HepG2 (cell line): Measurements from ENCODE around the gene MACROD2. TPM values are rescaled to one million over a fixed set of nuclear protein-coding genes. Genes with fewer than 3 reads are reported as not detected.

ENCODE experiments used
- CCDC6 ChIP-seq: sonication (generic); formaldehyde crosslinking; IDR thresholded peaks from 2 replicates; pipeline ENCODE4 v1.8.1; 2022; ENCODE audit warnings: mild to moderate bottlenecking, missing genetic modification reagents, moderate library complexity
- HDAC1 ChIP-seq: sonication (generic); formaldehyde crosslinking; IDR thresholded peaks from 2 replicates; pipeline ENCODE4 v1.5.1; 2020; ENCODE audit warnings: mild to moderate bottlenecking, missing genetic modification reagents
- MYPOP ChIP-seq: sonication (generic); formaldehyde crosslinking; IDR thresholded peaks from 2 replicates; pipeline ENCODE4 v1.8.1; 2023; ENCODE audit warnings: mild to moderate bottlenecking, moderate library complexity, missing genetic modification reagents
- NKX3-1 ChIP-seq: sonication (generic); formaldehyde crosslinking; IDR thresholded peaks from 2 replicates; pipeline ENCODE4 v1.5.0; 2020; ENCODE audit warnings: missing genetic modification reagents
- PHB2 ChIP-seq: fragments of 450-650 bp; IDR thresholded peaks from 2 replicates; pipeline ENCODE4 v1.6.1; 2018; ENCODE audit not compliant: partially characterized antibody
- RBFOX2 ChIP-seq: fragments of 200-400 bp; formaldehyde crosslinking; IDR thresholded peaks from 2 replicates; pipeline ENCODE4 v1.6.1; 2017; ENCODE audit warnings: low read depth, mild to moderate bottlenecking, low read length
- RFX5 ChIP-seq: IDR thresholded peaks from 2 replicates; pipeline ENCODE4 v1.6.1; 2011; ENCODE audit warnings: low read depth, low read length, improper control_type of control experiment
- SSRP1 ChIP-seq: IDR thresholded peaks from 2 replicates; pipeline ENCODE4 v1.6.1; 2016; ENCODE audit warnings: control low read depth
- TEAD3 ChIP-seq: optimal IDR thresholded peaks from 2 replicates; pipeline ENCODE3; 2016; ENCODE audit warnings: borderline replicate concordance
- TSC22D2 ChIP-seq: sonication (generic); formaldehyde crosslinking; IDR thresholded peaks from 2 replicates; pipeline ENCODE4 v1.5.1; 2020; ENCODE audit warnings: missing genetic modification reagents, mild to moderate bottlenecking, borderline replicate concordance
- ZBTB37 ChIP-seq: sonication (generic); formaldehyde crosslinking; IDR thresholded peaks from 2 replicates; pipeline ENCODE4 v1.4.0; 2020; ENCODE audit warnings: mild to moderate bottlenecking, missing genetic modification reagents
- ZFP82 ChIP-seq: sonication (generic); formaldehyde crosslinking; IDR thresholded peaks from 2 replicates; pipeline ENCODE4 v1.5.1; 2020; ENCODE audit warnings: mild to moderate bottlenecking, missing genetic modification reagents, borderline replicate concordance
- ZFYVE20 ChIP-seq: sonication (generic); formaldehyde crosslinking; IDR thresholded peaks from 2 replicates; pipeline ENCODE4 v1.8.0; 2023; ENCODE audit warnings: low read depth, mild to moderate bottlenecking, moderate library complexity, missing genetic modification reagents, borderline replicate concordance
- ZNF136 ChIP-seq: sonication (generic); formaldehyde crosslinking; IDR thresholded peaks from 2 replicates; pipeline ENCODE4 v1.8.1; 2022; ENCODE audit warnings: low read depth, mild to moderate bottlenecking, moderate library complexity, missing genetic modification reagents
- ZNF234 ChIP-seq: sonication (generic); formaldehyde crosslinking; conservative IDR thresholded peaks from 2 replicates; pipeline ENCODE4 v1.5.1; 2020; ENCODE audit warnings: mild to moderate bottlenecking, missing genetic modification reagents
- ZNF563 ChIP-seq: sonication (generic); formaldehyde crosslinking; IDR thresholded peaks from 2 replicates; pipeline ENCODE4 v1.8.0; 2022; ENCODE audit warnings: mild to moderate bottlenecking, moderate library complexity, missing genetic modification reagents
- ZNF639 ChIP-seq: conservative IDR thresholded peaks from 2 replicates; pipeline ENCODE4 v1.6.1; 2018; ENCODE audit warnings: missing genetic modification reagents
- ZNF652 ChIP-seq: IDR thresholded peaks from 2 replicates; pipeline ENCODE4 v1.6.1; 2016; ENCODE audit warnings: low read depth, borderline replicate concordance
- ZSCAN30 ChIP-seq: sonication (generic); formaldehyde crosslinking; IDR thresholded peaks from 2 replicates; pipeline ENCODE4 v1.5.0; 2020; ENCODE audit warnings: mild to moderate bottlenecking, missing genetic modification reagents
- polyA plus RNA-seq, 8 experiments: library from polyadenylated mRNA; depleted of rRNA in 3 of 8; stranded (reverse) in 7 of 8; unstranded in 1 of 8; fragments of >200 nt; fragmentation: Illumina TruSeq in 4 of 8; extraction: Trizol in 4 of 8; gene quantifications; 2 replicates each; pipeline versions ENCODE4 v1.2.1 to v1.2.3, GENCODE V29; 2011 to 2016; ENCODE audit warnings: low read depth in 4 of 8, missing spikeins in 1 of 8, mixed read lengths in 1 of 8; ENCODE audit not compliant: insufficient read depth in 1 of 8
- total RNA-seq, 5 experiments: library from RNA; depleted of rRNA; stranded (reverse); fragments of >200 nt; fragmentation: Illumina TruSeq; extraction: Trizol; gene quantifications; 2 replicates each; pipeline ENCODE4 v1.2.3, GENCODE V29; 2016; ENCODE audit warnings: low read depth in 1 of 5
- TF ChIP-seq, protein P1 (sequence below): IDR thresholded peaks from 2 replicates; pipeline ENCODE4 v1.6.1; 2016; ENCODE audit warnings: missing compliant biosample characterization, missing genetic modification reagents, borderline replicate concordance
- TF ChIP-seq, protein P2 (sequence below): fragments of 450-650 bp; IDR thresholded peaks from 2 replicates; pipeline ENCODE4 v1.6.1; 2016

The MACROD2 gene
- total and polyA plus RNA-seq, 2 of the 13 experiments (the other 11 are each of a cell fraction or from before 2014, with no cell fraction given) = 0.13 to 0.51 TPM

- TF ChIP-seq TSC22D2 (CRISPR knock-in tag) (no peak), RBFOX2 (no peak), ZNF563 (CRISPR knock-in tag) (no peak), SSRP1 (CRISPR knock-in tag) (peak; percentile 76; the same call in 1 of the 2 replicates), CCDC6 (CRISPR knock-in tag) (peak; percentile 47; the same call in 1 of the 2 replicates), TEAD3 (CRISPR knock-in tag) (peak; percentile 84), ZBTB37 (CRISPR knock-in tag) (no peak), NKX3-1 (CRISPR knock-in tag) (no peak), RFX5 (peak; percentile 37; the same call in 1 of the 2 replicates), ZSCAN30 (CRISPR knock-in tag) (no peak), ZNF234 (CRISPR knock-in tag) (no peak), ZNF652 (CRISPR knock-in tag) (no peak), ZNF136 (CRISPR knock-in tag) (no peak), ZFYVE20 (CRISPR knock-in tag) (no peak), ZFP82 (no peak), MYPOP (no peak), ZNF639 (no peak), PHB2 (no peak), HDAC1 (no peak)
- TF ChIP-seq, protein P1, sequence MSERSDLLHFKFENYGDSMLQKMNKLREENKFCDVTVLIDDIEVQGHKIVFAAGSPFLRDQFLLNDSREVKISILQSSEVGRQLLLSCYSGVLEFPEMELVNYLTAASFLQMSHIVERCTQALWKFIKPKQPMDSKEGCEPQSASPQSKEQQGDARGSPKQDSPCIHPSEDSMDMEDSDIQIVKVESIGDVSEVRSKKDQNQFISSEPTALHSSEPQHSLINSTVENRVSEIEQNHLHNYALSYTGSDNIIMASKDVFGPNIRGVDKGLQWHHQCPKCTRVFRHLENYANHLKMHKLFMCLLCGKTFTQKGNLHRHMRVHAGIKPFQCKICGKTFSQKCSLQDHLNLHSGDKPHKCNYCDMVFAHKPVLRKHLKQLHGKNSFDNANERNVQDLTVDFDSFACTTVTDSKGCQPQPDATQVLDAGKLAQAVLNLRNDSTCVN (CRISPR knock-in tag) = no peak
- TF ChIP-seq, protein P2, sequence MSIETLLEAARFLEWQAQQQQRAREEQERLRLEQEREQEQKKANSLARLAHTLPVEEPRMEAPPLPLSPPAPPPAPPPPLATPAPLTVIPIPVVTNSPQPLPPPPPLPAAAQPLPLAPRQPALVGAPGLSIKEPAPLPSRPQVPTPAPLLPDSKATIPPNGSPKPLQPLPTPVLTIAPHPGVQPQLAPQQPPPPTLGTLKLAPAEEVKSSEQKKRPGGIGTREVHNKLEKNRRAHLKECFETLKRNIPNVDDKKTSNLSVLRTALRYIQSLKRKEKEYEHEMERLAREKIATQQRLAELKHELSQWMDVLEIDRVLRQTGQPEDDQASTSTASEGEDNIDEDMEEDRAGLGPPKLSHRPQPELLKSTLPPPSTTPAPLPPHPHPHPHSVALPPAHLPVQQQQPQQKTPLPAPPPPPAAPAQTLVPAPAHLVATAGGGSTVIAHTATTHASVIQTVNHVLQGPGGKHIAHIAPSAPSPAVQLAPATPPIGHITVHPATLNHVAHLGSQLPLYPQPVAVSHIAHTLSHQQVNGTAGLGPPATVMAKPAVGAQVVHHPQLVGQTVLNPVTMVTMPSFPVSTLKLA = no peak
Measured at GRCh38 chr20:14337400-14338171, 342.3 kb downstream of the MACROD2 start, which contains the start of gene FLRT3 (continued).
